ENCODE results near the gene SDHAF4. TPM values are rescaled to one million over a fixed set of nuclear protein-coding genes. Genes with fewer than 3 reads are reported as not detected.
"Not testable (repeated sequence)": the region's sequence is repeated elsewhere in the genome, so short reads cannot be mapped to it uniquely, and the experiment has no call there.

SDHAF4 gene
- total and polyA plus RNA-seq, 2 donors (not counting 3 experiments of a cell fraction or from before 2014, with no cell fraction given) = 3.6 to 8.6 TPM

- BruUV-seq (replicated peaks) = no TSS peak
- Histone ChIP-seq H3K9me1 (replicated peaks; ENCODE audit: control insufficient read depth, extremely low read depth, insufficient read depth, low read length) (no peaks in the 10 kb centered on the region), H3K9me3 (replicated peaks; ENCODE audit: control insufficient read depth, insufficient read depth, low read length) (no peaks in the 10 kb centered on the region), H3K79me2 (ENCODE audit: control insufficient read depth, insufficient read depth, low read length) (no peaks in the 10 kb centered on the region), H3K27me3 (ENCODE audit: control insufficient read depth in 2 of 2, insufficient read depth in 2 of 2, low read length in 2 of 2) (no peaks in the 10 kb centered on the region), H3K4me2 (ENCODE audit: insufficient read depth, low read length) (no peak overlapping the region), H3K9ac (replicated peaks; ENCODE audit: extremely low read depth, insufficient read depth, low read length) (no peak overlapping the region), H3K27ac (ENCODE audit: insufficient read depth, low read depth, low read length) (no peak overlapping the region), H4K20me1 (replicated peaks; ENCODE audit: control insufficient read depth, extremely low read depth, insufficient read depth, low read length) (no peaks in the 10 kb centered on the region), H3K4me1 (ENCODE audit: control insufficient read depth, extremely low read depth, insufficient read depth, low read length) (no peaks in the 10 kb centered on the region), H3K4me3 (replicated peaks in 1 of 3; ENCODE audit: insufficient read depth in 1 of 3, low read depth in 1 of 3, low read length in 3 of 3) (no peak overlapping the region), H2AFZ (ENCODE audit: low read depth, low read length) (no peak overlapping the region), H3K36me3 (ENCODE audit: control insufficient read depth in 2 of 2, extremely low read depth in 1 of 2, insufficient read depth in 2 of 2, low read length in 2 of 2) (no peaks in the 10 kb centered on the region)
- DNase-seq (ENCODE audit: low read depth, low spot score) (no peak), FAIRE-seq (no peak)
- TF ChIP-seq FOS (IDR thresholded peaks at IDR 0.05; ENCODE audit: borderline replicate concordance, insufficient read depth, low read length) (no peak), CTCF (IDR thresholded peaks at IDR 0.05; ENCODE audit: extremely low read depth in 1 of 2, insufficient read depth in 1 of 2, low read depth in 1 of 2, low read length in 2 of 2) (no peak), JUN (IDR thresholded peaks at IDR 0.05; ENCODE audit: borderline replicate concordance, insufficient read depth, insufficient read length, low read depth) (no peak), MAX (IDR thresholded peaks at IDR 0.05; ENCODE audit: insufficient read depth, insufficient read length) (no peak), GATA2 (IDR thresholded peaks at IDR 0.05; ENCODE audit: insufficient read depth, insufficient read length, low read depth, low read length) (no peak), POLR2A (IDR thresholded peaks at IDR 0.05; ENCODE audit: low read depth, low read length) (no peak), POLR2AphosphoS5 (IDR thresholded peaks at IDR 0.05; ENCODE audit: insufficient read depth, low read depth, low read length) (no peak)
- ChIA-PET POLR2A (no interaction called here), CTCF (interaction anchor here (0.6 kb wide), 1 partner anchor 189 kb away, joined by 3 read pairs; no protein-coding TSS in a partner anchor)
- intact Hi-C loops (cut with micrococcal nuclease) = no loop called here
- dilution Hi-C loops (cut with MboI; ENCODE audit: extremely low pct_ligation_motif_present, low sequenced_read_pairs) = no loop called here
These were observed 8.7 kb upstream of the SDHAF4 start for GRCh38 chr6:70557998-70558397.

- BruUV-seq (replicated peaks); H3K9me1 ChIP-seq (replicated peaks; ENCODE audit: control insufficient read depth, extremely low read depth, insufficient read depth, low read length); H3K4me3 ChIP-seq (replicated peaks in 1 of 3; ENCODE audit: insufficient read depth in 1 of 3, low read depth in 1 of 3, low read length in 3 of 3); dilution Hi-C loops (cut with MboI; ENCODE audit: extremely low pct_ligation_motif_present, low sequenced_read_pairs); H3K79me2 ChIP-seq (ENCODE audit: control insufficient read depth, insufficient read depth, low read length); FAIRE-seq; DNase-seq (ENCODE audit: low read depth, low spot score); H2AFZ ChIP-seq (ENCODE audit: low read depth, low read length); H3K4me2 ChIP-seq (ENCODE audit: insufficient read depth, low read length); POLR2A ChIA-PET; H3K4me1 ChIP-seq (ENCODE audit: control insufficient read depth, extremely low read depth, insufficient read depth, low read length); H3K27ac ChIP-seq (ENCODE audit: insufficient read depth, low read depth, low read length); intact Hi-C loops (cut with micrococcal nuclease); H3K27me3 ChIP-seq (ENCODE audit: control insufficient read depth in 2 of 2, insufficient read depth in 2 of 2, low read length in 2 of 2); H4K20me1 ChIP-seq (replicated peaks; ENCODE audit: control insufficient read depth, extremely low read depth, insufficient read depth, low read length); CTCF ChIA-PET; H3K36me3 ChIP-seq (ENCODE audit: control insufficient read depth in 2 of 2, extremely low read depth in 1 of 2, insufficient read depth in 2 of 2, low read length in 2 of 2); H3K9me3 ChIP-seq (replicated peaks; ENCODE audit: control insufficient read depth, insufficient read depth, low read length); H3K9ac ChIP-seq (replicated peaks; ENCODE audit: extremely low read depth, insufficient read depth, low read length): not testable (repeated sequence)
These were observed 4.3 kb upstream of the SDHAF4 start for GRCh38 chr6:70562401-70562800.

Measured in endothelial cell of umbilical vein (primary cell).